Activated CD8-positive, alpha-beta memory T cell treated with anti-CD3 and anti-CD28 coated beads, Interleukin-2, amount 50 U/mL, for 1 hour (primary cell): ENCODE data around the gene PFAS.
"Not testable (repeated sequence)": the region's sequence is repeated elsewhere in the genome, so short reads cannot be mapped to it uniquely, and the experiment has no call there.

Experiments
- DNase-seq: peaks from one replicate; pipeline ENCODE4 v3.0.0-alpha.2; 2020; ENCODE audit errors: extremely low read depth

PFAS gene

DNA sequence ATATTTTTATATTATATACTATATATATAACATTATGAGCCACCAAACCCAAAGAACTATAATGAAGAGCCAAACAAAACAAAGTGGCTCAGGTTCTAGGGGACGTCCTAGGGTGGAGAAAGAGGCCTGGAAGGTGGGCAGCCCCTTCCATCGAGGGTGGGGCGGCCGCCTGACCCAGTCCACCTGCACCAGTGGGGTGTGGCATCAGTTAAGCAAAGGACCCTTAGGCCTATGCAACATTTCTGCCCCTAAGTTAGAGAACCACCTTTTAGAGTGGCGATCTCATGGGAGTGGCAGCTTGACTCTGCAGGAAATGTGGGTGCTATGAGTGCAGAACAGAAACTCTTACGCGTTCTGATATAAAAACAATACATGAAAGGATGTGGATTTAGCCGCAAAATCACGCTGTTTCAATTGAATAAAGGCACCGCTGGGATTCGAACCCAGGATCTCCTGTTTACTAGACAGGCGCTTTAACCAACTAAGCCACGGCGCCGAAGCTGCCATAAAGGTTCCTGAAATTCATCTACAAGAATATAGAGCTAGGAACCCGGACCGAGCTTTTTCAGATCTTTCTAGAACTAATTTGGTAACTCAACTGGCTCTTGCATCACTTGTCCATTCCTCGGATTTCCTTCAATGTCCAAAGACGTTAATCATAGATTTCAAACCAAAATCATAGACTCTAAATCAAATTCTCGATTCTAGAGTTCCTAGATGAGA lies 23.1 kb upstream of the PFAS start:
- DNase-seq, result no peak

- DNase-seq, result no peak
These were observed 22.4 kb upstream of the PFAS start for GRCh38 chr17:8226536-8227237.

GRCh38 chr17:8227238-8227581 lies 21.9 kb upstream of the PFAS start:
- DNase-seq, result no peak

DNA sequence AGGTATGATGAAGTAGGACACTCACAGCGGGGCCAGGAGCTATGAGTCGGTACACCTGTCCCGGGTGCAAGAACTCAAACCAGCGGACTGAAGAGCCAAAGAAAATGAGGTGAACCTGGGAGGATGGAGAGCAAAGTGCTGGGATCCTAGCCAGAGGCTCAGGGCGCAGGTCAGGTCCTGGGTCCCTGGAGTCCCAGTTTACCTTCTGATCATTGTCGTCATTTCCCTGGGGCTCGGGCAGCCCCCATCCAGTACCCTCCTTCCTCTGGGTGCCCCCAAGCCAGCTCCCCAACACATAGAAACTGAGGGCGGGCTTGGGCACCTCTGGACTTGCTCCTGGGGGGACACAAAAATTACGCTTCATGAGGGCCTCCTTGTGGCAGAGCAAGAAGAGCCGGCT lies 17.4 kb upstream of the PFAS start:
- DNase-seq, result no peak

GRCh38 chr17:8234361-8235270 lies 14.5 kb upstream of the PFAS start:
- DNase-seq, result no peak

GRCh38 chr17:8235676-8236075 lies 13.4 kb upstream of the PFAS start:
- no peak for DNase-seq

DNA sequence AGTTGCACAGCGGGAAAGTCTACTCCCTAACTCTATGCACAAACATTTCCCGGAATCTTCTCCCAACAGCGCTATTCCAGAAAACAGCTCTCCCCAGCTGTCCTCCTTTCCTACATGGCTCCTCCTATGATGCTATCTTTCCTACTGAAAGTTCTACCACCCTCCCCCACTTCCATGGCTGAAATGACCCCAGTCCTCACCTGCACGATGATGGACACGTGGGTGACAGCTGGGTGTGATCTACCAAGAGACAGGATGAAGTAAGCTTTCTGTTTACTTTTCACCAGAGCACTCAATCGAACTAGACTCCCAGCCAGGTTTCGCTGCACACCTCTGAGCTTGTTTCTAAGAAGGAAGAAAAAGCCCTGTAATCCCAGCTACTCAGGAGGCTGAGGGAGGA lies 11.9 kb upstream of the PFAS start:
- DNase-seq, result no peak

DNA sequence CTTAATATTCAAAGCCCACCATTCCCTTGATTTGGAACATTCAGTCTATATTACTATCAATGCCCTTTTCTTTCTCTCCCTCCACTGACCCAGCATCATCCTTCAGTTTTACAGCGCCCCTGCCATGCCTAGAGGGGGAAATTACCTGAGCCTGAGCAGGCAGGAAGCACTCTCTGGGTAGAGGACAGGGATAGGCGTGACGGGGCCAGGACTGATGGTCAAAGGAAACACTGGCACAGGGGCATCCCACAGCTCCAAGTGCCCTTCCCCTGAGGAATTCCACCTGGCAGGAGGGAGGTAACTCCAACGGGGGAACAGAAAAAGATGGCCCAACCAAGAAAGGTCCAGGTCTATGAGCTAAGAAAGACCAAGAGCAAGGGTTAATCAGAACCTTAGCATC lies 11.2 kb upstream of the PFAS start:
- DNase-seq, result no peak

DNA sequence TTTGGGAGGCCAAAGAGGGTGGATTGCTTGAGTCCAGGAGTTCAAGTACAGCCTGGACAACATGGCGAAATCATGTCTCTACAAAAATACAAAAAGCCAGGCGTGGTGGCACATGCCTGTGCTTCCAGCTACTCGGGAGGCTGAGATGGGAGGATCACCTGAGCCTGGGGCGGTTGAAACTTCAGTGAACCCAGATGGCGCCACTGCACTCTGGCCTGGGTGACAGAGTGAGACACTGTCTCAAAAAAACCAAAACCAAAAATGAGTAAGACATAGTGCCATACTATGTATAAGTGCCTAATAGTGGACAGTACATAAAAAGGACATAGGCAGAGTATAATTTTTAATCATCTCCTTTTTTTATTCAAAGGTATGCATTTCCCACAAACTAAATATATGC lies 5.3 kb upstream of the PFAS start:
- DNase-seq, result no peak

- DNase-seq, result no peak
These were observed 4.3 kb upstream of the PFAS start for GRCh38 chr17:8244768-8245167.

DNA sequence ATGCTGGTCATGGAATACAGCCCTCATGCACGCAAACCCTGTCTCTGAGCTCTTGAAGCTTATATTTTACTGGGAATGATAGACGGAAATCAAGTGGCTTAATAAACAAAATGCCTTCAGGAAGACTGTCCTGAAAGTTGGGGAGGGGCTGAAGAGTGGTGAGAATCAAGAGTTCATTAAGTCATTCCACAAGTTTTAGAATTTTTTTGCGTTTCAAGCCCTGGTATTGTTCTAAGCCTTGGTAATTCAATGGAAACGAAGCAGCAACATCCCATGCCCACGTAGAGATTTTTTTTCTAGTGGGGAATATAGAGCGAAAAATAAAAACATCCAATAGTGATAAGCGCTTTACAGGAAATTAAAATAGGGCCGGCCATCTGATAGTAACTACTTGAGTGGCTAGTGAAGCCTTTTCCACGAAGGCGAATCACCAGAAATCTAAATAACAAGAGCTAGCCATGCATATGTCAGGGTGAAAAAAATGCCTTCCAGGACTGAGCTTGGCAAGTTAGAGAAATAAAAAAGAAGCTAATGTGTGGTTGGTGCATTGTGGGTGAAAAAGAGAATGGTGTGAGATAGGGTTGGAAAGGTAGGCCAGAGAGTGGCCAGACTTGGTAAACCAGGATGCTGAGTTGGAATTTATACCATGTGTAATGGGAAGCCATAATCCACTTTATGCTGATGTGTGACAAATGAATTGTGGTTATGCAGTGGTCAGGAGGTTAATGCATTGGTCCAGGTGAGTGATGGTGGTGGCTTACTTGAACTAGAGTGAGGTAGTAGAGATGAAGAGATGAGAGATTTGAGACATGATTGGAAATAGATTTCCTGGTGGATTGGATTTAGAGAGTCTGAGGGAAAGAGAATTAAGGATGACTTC lies 772 bp downstream of the PFAS start:
- DNase-seq, result no peak

DNA sequence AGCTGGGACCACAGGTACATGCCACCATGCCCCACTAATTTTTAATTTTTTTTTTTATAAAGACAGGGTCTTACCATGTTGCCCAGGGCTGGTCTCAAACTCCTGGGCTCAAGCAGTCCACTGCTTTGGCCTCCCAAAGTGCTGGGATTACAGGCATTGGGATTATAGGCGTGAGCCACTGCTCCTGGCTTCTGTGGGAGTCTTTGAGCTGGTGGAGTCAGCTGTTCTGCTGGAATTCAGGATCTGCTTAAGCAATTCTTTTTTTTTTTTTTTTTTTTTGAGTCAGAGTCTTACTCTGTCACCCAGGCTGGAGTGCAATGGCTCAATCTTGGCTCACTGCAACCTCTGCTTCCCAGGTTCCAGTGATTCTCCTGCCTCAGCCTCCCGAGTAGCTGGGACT lies 2.3 kb downstream of the PFAS start:
- DNase-seq, result not testable (repeated sequence)

DNA sequence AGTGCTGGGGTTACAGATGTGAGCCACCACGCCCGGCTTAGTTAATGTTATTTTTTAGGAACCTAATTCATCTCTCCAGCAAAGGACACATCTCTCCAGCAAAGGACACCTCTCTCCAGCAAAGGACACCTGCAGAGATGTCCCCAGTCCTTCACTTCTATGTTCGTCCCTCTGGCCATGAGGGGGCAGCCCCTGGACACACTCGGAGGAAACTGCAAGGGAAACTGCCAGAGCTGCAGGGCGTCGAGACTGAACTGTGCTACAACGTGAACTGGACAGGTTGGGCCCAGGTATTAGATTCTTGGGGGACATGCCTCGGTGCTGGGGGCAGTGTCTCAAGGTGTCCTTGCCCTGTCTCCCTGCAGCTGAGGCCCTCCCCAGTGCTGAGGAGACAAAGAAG lies 4.7 kb downstream of the PFAS start:
- DNase-seq, result no peak

DNA sequence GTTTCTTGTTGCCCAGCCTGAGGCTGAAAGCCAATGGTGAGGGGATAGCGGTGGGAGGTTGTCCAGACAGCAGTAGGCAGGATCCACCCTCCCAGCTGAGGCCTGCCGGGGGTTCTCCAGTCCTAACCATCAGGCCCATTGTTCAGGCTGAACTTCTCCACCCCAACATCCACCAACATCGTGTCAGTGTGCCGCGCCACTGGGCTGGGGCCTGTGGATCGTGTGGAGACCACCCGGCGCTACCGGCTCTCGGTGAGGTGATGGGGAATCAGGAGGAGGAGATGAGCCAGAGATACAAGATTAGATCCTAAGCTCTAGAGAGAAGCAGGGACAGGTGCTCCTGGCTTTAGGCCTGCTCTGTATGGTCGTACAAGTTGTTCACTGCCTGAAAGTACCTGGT lies 5.8 kb downstream of the PFAS start:
- no peak for DNase-seq

DNA sequence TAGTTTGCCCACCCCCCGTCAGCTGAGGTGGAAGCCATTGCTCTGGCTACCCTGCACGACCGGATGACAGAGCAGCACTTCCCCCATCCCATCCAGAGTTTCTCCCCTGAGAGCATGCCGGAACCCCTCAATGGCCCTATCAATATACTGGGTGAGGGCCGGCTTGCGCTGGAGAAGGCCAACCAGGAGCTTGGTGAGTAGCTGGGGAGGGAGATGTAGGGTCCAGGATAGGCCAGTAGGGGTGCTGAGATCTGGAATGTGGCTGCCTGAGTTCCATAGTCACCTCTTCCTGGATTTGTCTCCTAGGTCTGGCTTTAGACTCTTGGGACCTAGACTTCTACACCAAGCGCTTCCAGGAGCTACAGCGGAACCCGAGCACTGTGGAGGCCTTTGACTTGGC lies 6.4 kb downstream of the PFAS start:
- DNase-seq, result no peak

DNA sequence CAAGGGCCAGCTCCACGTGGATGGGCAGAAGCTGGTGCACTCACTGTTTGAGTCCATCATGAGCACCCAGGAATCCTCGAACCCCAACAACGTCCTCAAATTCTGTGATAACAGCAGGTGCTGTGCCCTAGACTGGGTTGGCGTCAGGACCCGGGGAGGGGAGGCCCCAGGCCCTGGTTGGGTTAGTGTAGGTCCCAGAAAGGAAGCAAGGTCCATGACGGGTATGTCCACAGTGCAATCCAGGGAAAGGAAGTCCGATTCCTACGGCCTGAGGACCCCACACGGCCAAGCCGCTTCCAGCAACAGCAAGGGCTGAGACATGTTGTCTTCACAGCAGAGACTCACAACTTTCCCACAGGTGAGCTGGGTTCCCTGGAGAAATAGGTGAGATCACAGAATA lies 7.2 kb downstream of the PFAS start:
- no peak for DNase-seq

GRCh38 chr17:8256691-8257090 lies 7.6 kb downstream of the PFAS start:
- DNase-seq, result no peak

GRCh38 chr17:8257801-8258200 lies 8.7 kb downstream of the PFAS start:
- DNase-seq, result no peak

GRCh38 chr17:8264320-8264719 lies 15.2 kb downstream of the PFAS start:
- DNase-seq, result no peak

GRCh38 chr17:8264836-8265542 lies 15.9 kb downstream of the PFAS start:
- no peak for DNase-seq
